Neuron (in vitro differentiated cells): ENCODE results near the gene SPTBN5.

ENCODE experiments used
- H2AFZ ChIP-seq: one replicate; pipeline ENCODE4 v1.6.1; 2013; ENCODE audit warnings: low read depth, mild to moderate bottlenecking, inconsistent platforms, low read length, moderate library complexity
- H3K27me3 ChIP-seq: one replicate; pipeline ENCODE4 v1.6.1; 2013; ENCODE audit warnings: low read length; ENCODE audit not compliant: insufficient read depth
- H3K36me3 ChIP-seq: one replicate; pipeline ENCODE4 v1.6.1; 2013; ENCODE audit warnings: low read length; ENCODE audit not compliant: insufficient read depth
- H3K4me1 ChIP-seq: one replicate; pipeline ENCODE4 v1.6.1; 2013; ENCODE audit warnings: low read length; ENCODE audit not compliant: insufficient read depth
- H3K4me3 ChIP-seq: 2 replicates; pipeline ENCODE4 v1.5.1; 2013; ENCODE audit warnings: mild to moderate bottlenecking, low read length, moderate library complexity
- H3K9me3 ChIP-seq: one replicate; pipeline ENCODE4 v1.6.1; 2013; ENCODE audit warnings: low read length

SPTBN5 gene

DNA sequence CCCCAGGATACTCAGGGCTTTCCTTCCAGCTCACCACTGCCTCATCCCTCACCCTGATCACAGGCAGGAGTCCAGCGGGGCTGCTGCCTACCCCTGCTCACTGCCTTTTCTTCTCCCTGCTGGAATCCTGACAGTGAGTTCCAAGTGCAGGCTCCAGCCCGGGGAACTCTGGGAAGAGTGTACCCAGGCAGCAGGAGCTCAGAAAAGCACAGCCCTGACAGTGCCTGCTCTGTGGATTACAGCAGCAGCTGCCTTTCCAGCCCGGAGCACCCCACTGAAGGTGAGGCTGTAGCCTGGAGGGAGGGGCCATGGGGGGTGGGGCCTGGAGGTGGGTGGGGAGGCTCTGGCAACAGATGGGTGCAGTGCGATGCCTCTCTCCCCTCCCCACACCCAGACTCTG is 72.0 kb downstream of the SPTBN5 start:
- Histone ChIP-seq H2AFZ (no peak overlapping the region), H3K9me3 (no peaks in the 10 kb centered on the region), H3K27me3 (no peaks in the 10 kb centered on the region), H3K4me1 (no peaks in the 10 kb centered on the region), H3K4me3 (no peak overlapping the region), H3K36me3 (peaks cover 75% of the 10 kb centered on the region)

DNA sequence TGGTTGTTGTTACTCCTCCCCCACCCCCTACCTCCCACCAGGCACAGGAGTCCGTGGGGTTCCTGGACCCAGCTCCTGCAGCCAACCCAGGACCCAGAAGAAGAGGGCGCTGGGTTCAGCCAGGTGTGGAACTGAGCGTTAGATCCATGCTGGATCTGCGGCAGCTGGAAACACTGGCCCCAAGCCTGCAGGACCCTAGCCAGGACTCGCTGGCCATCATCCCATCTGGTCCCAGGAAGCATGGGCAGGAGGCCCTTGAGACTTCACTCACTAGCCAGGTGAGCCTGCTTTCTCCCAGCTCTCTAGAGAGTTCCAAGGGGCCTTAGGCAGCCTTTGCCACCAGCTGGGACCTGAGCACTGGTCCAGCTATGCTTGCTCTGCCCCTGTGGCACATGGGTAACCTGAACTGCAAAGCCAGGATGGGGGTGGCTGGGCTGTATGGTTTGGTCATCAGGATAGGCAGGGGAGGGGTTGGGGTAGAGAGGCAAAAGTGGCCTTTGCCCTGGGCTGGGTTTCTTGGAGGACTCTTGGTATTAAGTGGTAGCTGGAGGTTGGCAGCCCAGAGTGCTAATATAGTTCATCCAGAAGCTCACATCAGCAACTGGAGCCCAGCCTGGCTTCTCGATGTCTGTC is 72.9 kb downstream of the SPTBN5 start:
- H3K4me3 ChIP-seq: no peak overlapping the region
- no peaks in the 10 kb centered on the region for H3K27me3 ChIP-seq
- H2AFZ ChIP-seq: no peak overlapping the region
- H3K36me3 ChIP-seq: peaks cover 77% of the 10 kb centered on the region
- no peaks in the 10 kb centered on the region for H3K9me3 ChIP-seq
- H3K4me1 ChIP-seq: no peaks in the 10 kb centered on the region

DNA sequence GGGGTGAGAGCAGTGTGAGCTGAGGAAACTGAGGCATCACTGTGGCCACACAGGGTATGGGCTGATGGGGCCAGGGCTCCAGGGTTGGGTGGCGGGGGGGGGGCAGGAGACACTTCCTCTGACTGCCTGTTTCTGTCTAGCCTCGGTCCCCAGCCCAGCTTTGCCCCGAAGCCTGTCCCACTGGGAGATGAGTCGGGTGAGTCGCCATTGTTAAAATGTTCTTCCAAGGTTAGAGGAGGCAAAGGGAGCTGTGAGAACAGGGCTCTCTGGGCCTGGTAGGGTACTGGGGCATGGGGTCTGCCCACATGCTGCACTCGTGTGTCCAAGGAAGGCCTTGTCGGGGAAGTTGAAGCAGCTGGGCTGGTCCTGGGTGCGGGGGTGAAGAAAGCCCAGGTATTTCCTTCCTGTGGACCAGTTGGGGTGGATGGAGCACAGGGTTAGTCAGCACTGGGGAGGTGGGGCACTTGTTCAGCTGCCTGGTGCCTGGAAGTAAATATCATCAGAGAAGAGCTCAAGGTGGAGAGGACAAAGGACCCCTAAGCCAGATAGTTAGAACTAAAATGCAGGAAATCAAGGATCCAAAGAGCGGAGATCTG is 74.3 kb downstream of the SPTBN5 start:
- H3K4me1 ChIP-seq: no peaks in the 10 kb centered on the region
- H3K27me3 ChIP-seq: no peaks in the 10 kb centered on the region
- no peak overlapping the region for H3K4me3 ChIP-seq
- peaks cover 78% of the 10 kb centered on the region for H3K36me3 ChIP-seq
- no peaks in the 10 kb centered on the region for H3K9me3 ChIP-seq
- H2AFZ ChIP-seq: no peak overlapping the region

DNA sequence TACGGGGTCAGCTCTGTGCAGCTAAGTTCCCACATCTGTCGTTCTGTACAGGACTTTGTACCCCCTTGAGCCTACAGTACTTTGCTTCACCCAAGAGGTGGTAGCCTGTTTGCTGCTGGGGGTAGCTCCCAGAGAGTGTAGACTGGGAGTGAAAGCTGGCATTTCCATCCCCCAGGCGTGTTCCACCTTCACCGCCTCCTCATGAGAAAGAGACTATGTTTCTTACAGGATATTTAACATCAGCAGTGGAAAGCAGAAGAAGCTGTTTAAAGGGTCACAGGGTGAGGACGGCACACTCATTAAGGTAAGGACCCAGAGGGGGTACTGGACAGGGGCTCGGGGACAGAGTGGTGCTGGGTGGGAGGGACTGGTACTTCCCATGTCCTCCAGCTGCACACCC is 76.1 kb downstream of the SPTBN5 start:
- H3K4me1 ChIP-seq: no peaks in the 10 kb centered on the region
- H3K27me3 ChIP-seq: no peaks in the 10 kb centered on the region
- H3K9me3 ChIP-seq: no peaks in the 10 kb centered on the region
- peaks cover 70% of the 10 kb centered on the region for H3K36me3 ChIP-seq
- H3K4me3 ChIP-seq: no peak overlapping the region
- H2AFZ ChIP-seq: no peak overlapping the region

DNA sequence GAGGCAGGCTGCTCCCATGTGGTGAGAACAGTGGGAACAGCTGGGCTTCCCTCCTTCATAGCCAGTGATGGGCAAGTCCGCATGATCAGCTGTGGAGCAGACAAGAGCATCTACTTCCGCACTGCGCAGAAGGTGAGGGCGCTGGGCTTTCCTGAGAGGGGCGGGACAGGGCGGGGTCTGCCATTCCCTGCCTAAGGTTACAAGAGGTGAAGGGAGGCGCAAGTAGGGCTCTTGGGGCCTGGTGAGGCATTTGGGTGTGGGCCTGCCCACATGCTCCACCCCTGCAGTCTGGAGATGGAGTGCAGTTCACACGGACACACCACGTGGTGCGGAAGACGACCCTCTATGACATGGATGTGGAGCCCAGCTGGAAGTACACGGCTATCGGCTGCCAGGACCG is 76.5 kb downstream of the SPTBN5 start:
- Histone ChIP-seq H3K4me1 (no peaks in the 10 kb centered on the region), H3K9me3 (no peaks in the 10 kb centered on the region), H3K4me3 (no peak overlapping the region), H3K36me3 (peaks cover 67% of the 10 kb centered on the region), H3K27me3 (no peaks in the 10 kb centered on the region), H2AFZ (no peak overlapping the region)

DNA sequence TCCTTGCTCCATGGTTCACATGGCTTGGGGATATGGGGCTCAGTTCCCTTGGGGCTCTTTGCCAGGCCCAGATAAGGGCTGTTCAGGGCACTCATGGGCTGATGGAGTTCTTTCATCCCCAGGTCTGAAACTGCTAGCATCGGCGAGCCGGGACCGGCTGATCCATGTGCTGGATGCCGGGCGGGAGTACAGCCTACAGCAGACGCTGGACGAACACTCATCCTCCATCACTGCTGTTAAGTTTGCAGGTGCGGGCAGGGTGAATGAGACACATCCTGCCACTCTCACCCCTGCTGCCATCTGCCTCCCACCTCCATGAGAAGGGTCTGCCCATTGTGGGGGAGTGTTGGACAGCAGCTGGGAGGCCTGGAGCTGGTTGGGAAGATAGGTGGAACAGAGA is 77.1 kb downstream of the SPTBN5 start:
- Histone ChIP-seq H3K4me1 (no peaks in the 10 kb centered on the region), H3K9me3 (no peaks in the 10 kb centered on the region), H3K27me3 (no peaks in the 10 kb centered on the region), H3K36me3 (peaks cover 63% of the 10 kb centered on the region), H3K4me3 (no peak overlapping the region), H2AFZ (no peak overlapping the region)

DNA sequence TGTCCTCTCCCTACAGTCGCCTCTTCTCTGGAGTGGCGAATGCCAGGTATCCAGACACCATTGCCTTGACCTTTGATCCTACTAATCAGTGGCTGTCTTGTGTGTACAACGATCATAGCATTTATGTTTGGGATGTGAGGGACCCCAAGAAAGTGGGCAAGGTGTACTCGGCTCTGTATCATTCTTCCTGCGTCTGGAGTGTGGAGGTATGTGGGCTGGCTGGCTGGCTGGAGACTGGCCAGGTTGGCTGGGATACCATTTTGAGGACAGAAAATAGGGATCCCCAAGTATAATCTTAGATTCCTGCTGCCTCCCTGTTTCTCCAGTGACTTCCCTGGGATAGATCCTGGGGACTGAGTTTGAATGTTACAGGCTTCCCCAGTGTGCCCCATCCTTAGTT is 79.3 kb downstream of the SPTBN5 start:
- Histone ChIP-seq H3K4me1 (no peaks in the 10 kb centered on the region), H3K9me3 (no peaks in the 10 kb centered on the region), H3K4me3 (no peak overlapping the region), H2AFZ (no peak overlapping the region), H3K36me3 (peaks cover 48% of the 10 kb centered on the region), H3K27me3 (no peaks in the 10 kb centered on the region)

DNA sequence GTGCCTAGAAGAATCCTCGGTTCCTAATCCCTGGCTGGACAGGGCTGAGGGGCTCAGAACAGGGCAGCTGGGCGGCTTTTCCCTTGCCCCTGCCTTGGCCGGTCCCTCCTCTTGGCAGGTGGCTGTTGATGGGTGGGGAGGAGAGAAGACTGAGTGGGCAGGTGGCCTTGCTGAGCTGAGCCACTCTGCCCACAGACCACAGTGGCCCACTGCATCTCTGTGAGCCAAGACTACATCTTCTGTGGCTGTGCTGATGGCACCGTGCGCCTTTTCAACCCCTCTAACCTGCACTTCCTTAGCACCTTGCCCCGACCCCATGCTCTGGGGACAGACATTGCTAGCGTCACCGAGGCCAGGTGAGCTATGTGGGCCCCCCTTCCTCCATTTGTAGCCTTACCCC is 80.4 kb downstream of the SPTBN5 start:
- H3K4me1 ChIP-seq: no peaks in the 10 kb centered on the region
- H3K4me3 ChIP-seq: no peak overlapping the region
- no peaks in the 10 kb centered on the region for H3K9me3 ChIP-seq
- H2AFZ ChIP-seq: no peak overlapping the region
- H3K36me3 ChIP-seq: peaks cover 40% of the 10 kb centered on the region
- no peaks in the 10 kb centered on the region for H3K27me3 ChIP-seq

DNA sequence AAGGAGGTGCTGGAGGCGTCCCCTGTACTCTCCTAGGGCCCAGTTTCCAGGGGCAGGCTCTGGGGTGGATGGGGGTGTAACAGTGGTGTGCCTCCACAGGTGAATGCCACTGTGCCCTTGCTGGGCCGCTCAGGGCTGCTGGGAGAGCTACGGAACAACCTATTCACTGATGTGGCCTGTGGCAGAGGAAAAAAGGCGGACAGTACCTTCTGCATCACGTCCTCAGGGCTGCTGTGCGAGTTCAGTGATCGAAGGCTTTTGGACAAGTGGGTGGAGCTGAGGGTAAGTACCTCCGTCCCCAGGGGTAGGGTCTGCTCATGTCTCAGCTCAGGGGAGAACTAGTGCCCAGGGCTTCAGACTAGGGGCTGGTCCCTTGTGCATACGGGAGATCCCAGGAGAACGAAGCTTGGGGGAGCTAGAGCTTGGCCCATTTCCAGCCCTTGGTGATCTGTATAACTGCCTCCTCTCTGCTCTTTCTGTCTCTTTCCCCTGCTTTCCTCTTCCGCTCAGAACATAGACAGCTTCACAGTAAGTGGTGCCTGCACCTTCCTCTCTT is 81.0 kb downstream of the SPTBN5 start:
- H3K27me3 ChIP-seq: no peaks in the 10 kb centered on the region
- H2AFZ ChIP-seq: no peak overlapping the region
- no peaks in the 10 kb centered on the region for H3K4me1 ChIP-seq
- no peak overlapping the region for H3K4me3 ChIP-seq
- peaks cover 35% of the 10 kb centered on the region for H3K36me3 ChIP-seq
- no peaks in the 10 kb centered on the region for H3K9me3 ChIP-seq

DNA sequence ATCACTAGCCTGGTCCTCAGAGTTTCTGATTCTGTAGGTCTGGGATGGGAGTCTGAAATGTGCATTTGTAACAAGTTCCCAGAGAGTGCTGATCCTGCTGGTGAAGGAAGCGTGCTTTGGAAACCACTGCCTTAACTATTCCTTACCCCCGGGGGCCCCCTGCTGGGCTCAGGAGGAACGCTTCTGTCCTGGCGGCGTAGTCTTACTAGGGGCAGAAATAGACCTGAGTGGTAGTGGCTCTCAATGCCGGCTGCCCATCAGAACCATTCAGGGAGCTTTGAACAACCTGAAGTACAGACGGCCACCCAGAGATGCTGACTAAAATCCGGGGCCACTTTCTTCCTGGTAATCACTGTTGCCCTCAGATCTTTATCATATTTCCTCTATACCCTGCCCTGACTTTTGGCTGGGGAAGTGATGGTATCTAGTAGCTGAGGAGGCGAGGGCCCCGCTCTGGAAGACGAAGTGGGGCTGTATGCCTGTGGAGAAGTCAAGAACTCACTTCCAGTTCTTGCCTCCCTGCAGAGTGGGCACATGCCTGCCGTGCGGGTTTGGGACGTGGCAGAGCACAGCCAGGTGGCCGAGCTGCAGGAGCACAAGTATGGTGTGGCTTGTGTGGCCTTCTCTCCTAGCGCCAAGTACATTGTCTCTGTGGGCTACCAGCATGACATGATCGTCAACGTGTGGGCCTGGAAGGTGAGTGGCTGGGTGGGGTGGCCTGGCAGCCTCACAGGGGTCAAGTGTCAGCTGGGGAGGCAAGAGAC is 82.2 kb downstream of the SPTBN5 start:
- Histone ChIP-seq H3K27me3 (no peaks in the 10 kb centered on the region), H3K36me3 (peaks cover 22% of the 10 kb centered on the region), H3K4me1 (no peaks in the 10 kb centered on the region), H3K4me3 (no peak overlapping the region), H2AFZ (no peak overlapping the region), H3K9me3 (no peaks in the 10 kb centered on the region)

DNA sequence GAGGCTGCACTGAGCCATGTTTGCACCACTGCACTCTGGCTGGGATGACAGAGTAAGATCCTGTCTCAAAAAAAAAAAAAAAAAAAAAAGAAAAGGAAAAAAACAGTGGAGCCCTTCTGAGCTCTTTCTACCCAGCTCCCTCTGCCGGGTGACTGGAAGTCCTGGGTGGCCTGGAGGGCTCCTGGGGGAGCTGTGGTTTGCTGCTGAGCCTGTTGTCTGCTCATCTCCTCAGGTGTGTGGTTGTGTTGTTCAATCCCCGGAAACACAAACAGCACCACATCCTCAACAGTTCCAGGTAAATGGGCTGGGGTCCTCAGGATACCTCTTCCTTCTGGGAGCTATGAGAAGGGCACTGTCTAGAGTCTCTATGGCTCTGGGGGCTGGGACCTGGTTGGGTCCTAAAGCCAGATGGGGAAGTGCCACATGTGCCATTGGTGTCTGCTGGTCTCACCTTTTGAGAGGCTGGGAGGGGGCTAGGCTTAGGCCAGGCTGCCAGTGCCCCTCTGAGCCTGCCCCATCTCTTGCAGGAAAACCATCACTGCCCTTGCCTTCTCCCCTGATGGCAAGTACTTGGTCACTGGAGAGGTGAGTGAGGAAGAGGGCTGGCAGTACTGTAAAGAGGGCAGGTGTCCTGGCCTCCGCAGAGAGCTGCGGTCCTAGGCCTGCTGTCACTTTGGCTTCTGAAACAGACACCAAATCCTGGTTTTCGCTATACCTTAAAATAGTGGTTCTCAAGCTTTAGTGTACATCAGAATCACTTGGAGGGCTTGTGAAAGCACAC is 83.0 kb downstream of the SPTBN5 start:
- no peak overlapping the region for H2AFZ ChIP-seq
- H3K4me1 ChIP-seq: no peaks in the 10 kb centered on the region
- H3K9me3 ChIP-seq: no peaks in the 10 kb centered on the region
- H3K36me3 ChIP-seq: peaks cover 17% of the 10 kb centered on the region
- no peaks in the 10 kb centered on the region for H3K27me3 ChIP-seq
- no peak overlapping the region for H3K4me3 ChIP-seq

DNA sequence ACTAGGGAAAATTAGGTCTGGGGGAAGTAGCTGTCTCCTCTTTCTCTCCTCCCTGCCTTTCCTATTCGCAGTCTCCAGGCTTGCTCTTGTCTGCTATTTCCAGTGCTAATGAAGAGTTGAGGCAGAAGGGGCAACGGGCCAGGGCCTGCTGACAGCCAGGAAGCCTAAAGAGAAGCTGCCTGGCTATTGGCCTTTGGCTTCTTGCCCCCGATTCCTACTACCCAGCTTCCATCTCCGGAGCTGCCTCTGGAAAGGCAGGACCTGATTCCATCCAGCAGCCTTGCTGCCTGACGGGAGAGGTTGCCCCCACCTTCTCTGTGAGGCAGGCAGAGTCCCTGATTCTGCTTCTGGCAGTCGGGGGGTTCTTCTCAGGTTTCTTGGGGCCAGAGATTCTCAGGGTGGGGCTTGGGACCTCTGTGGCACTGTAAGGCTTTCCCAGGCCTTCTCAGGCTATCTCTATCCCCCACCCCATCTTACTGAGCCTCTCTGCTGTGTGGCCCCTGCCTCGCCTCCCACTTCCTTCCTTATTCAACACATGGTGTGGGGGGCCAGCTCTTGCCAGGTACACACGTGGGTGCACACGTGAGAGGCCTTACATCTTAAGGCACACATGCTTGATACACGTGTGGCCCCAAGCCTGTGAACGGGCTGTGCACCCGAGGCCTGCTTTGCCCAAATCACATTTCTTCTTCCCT is 84.2 kb downstream of the SPTBN5 start:
- Histone ChIP-seq H2AFZ (no peak overlapping the region), H3K4me3 (no peak overlapping the region), H3K4me1 (no peaks in the 10 kb centered on the region), H3K9me3 (no peaks in the 10 kb centered on the region), H3K27me3 (no peaks in the 10 kb centered on the region), H3K36me3 (peaks cover 9% of the 10 kb centered on the region)
